Measurements from ENCODE around the gene FAM174B. TPM values are rescaled to one million over a fixed set of nuclear protein-coding genes. Genes with fewer than 3 reads are reported as not detected.
"Not testable (repeated sequence)": the region's sequence is repeated elsewhere in the genome, so short reads cannot be mapped to it uniquely, and the experiment has no call there.

FAM174B gene
- total RNA-seq, 1 donor: 2.2 TPM

- DNase-seq (ENCODE audit: low read depth): no peak
- TF ChIP-seq CTCF (IDR thresholded peaks at IDR 0.05; ENCODE audit: insufficient read depth, low read length): no peak
- no peak overlapping the region for H3K4me3 ChIP-seq (ENCODE audit: low read depth, low read length)
Measured at GRCh38 chr15:92610101-92610520, 45.5 kb downstream of the FAM174B start.

- no peak for TF ChIP-seq CTCF (IDR thresholded peaks at IDR 0.05; ENCODE audit: insufficient read depth, low read length)
- H3K4me3 ChIP-seq (ENCODE audit: low read depth, low read length): no peak overlapping the region
- no peak for DNase-seq (ENCODE audit: low read depth)
Measured at GRCh38 chr15:92608866-92609700, 46.5 kb downstream of the FAM174B start.

DNA sequence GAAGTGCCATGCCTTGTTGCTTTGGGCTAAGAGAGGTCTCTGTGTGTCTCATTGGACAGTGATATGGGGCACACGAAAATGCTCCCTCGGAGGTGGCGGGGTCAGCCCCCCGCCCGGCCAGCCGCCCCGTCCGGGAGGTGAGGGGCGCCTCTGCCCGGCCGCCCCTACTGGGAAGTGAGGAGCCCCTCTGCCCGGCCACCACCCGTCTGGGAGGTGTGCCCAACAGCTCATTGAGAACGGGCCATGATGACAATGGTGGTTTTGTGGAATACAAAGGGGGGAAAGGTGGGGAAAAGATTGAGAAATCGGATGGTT, 48.8 kb downstream of the FAM174B start:
- DNase-seq (ENCODE audit: low read depth); H3K4me3 ChIP-seq (ENCODE audit: low read depth, low read length): not testable (repeated sequence)

DNA sequence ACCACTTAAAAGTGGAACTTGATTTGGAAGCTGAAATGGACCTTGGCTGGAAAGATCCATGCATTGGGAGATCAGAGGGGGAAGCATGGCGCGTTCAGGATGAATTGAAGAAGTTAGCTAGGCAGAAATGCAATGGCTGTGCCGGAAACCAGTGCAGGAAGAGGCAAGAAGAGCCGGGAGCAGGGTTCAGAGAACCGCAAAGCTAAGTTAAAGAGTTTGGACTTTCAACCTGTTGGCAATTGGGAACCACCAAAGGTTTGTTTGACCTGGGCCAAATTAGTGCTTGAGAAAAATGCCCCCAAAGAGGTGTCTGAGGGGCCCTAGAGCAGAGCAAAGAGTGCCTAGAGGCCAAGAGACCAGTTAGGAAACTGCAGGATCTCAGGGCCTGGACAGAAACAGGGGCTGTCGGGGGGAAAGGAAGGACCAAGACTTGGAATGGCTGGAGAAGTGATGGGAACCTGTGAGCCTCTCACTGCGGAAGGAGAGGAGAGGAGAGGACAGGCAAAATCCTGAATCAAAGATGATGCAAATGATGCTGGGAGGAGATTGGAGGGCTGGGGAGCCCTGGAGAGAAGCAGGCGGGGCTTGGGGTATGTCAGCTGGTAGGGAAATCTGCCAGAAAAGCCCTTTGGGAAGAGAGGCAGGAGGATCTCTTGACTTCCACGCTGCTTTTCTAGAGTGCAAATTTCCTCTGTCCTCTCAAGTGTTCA, 49.3 kb downstream of the FAM174B start:
- TF ChIP-seq CTCF (IDR thresholded peaks at IDR 0.05; ENCODE audit: insufficient read depth, low read length): no peak
- H3K4me3 ChIP-seq (ENCODE audit: low read depth, low read length): no peak overlapping the region
- DNase-seq (ENCODE audit: low read depth): no peak

GRCh38 chr15:92605225-92605944, 50.2 kb downstream of the FAM174B start:
- no peak for TF ChIP-seq CTCF (IDR thresholded peaks at IDR 0.05; ENCODE audit: insufficient read depth, low read length)
- no peak for DNase-seq (ENCODE audit: low read depth)
- no peak overlapping the region for H3K4me3 ChIP-seq (ENCODE audit: low read depth, low read length)

DNA sequence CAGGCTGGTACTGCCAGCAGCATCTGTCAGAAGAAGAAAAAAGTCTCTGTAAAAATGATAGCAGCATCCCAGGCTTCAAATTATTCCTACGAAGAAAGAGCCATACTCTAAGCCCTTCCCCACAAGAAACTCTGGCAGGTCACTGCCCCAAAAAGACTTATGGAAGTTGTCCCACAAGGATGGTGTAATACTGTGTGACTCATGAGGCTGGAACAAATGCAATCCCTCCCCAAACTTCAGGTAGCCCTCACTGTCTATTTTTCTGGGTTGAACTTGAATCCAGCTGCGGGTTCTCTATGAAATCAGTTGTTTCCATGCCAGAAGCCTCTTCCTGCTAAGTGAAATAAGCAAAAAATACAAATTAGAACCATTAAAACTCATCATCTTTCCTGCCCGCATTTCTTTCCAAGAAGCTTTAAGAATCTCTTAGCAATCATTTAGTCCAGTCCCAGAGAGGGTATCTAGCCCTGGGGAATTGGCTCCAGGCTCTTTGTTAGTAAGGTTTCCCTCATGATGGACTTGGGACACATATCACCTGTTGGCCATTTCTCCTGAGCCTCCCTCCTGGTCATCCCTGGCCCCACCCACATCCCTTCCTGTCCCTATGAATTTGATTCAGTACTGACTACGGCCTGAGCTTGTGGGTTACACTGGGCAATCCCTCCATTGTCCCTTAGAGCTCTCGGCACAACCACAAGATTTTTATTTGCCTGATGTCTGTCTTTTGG, 51.7 kb downstream of the FAM174B start:
- DNase-seq (ENCODE audit: low read depth): peak; percentile 14
- no peak for TF ChIP-seq CTCF (IDR thresholded peaks at IDR 0.05; ENCODE audit: insufficient read depth, low read length)
- H3K4me3 ChIP-seq (ENCODE audit: low read depth, low read length): no peak overlapping the region

All from fibroblast of the aortic adventitia (primary cell).